PC-3 (cell line): ENCODE data around the gene CAMTA1. TPM values are rescaled to one million over a fixed set of nuclear protein-coding genes. Genes with fewer than 3 reads are reported as not detected.

Source experiments
- ATAC-seq: fragments of 200-7000 bp; cut with Tn5 transposase; 2 replicates; pipeline ENCODE4 v1.9.1; 2020; ENCODE audit warnings: mild to moderate bottlenecking, moderate library complexity
- BruUV-seq: library from RNA; stranded (reverse); fragments of 400-500 nt; replicated peaks from 2 replicates; lab custom pipeline; 2021; lab: Mats Ljungman, UMichigan
- CTCF ChIA-PET: fragments of 300-600 bp; sonication (Branson Sonifier 250); formaldehyde crosslinking; loops from one replicate; lab custom pipeline; 2022; ENCODE audit warnings: antibody characterized with exemption; lab: Charles Lee
- POLR2A ChIA-PET: fragments of 300-600 bp; sonication (Branson Sonifier 250); formaldehyde crosslinking; loops from one replicate; lab custom pipeline; 2022; ENCODE audit warnings: antibody characterized with exemption; ENCODE audit not compliant: unreplicated experiment; lab: Charles Lee
- DNase-seq: peaks from one replicate; pipeline ENCODE4 v3.0.0-alpha.2; 2015
- H2AFZ ChIP-seq: fragments of 300-600 bp; sonication (generic); 2 replicates; pipeline ENCODE4 v1.6.0; 2016; ENCODE audit warnings: antibody characterized with exemption, low read length
- H3F3A ChIP-seq: fragments of 300-600 bp; sonication (generic); one replicate; pipeline ENCODE4 v1.6.0; 2017; ENCODE audit warnings: antibody characterized with exemption, low read length, control low read depth, mild to moderate bottlenecking; ENCODE audit not compliant: unreplicated experiment
- H3K27ac ChIP-seq: fragments of 300-600 bp; sonication (generic); 2 replicates; pipeline ENCODE4 v1.5.1; 2016; ENCODE audit warnings: mild to moderate bottlenecking, low read length
- H3K27me3 ChIP-seq: fragments of 300-600 bp; sonication (generic); 2 replicates; pipeline ENCODE4 v1.6.1; 2016; ENCODE audit warnings: low read length, mixed read lengths
- H3K36me3 ChIP-seq: fragments of 300-600 bp; sonication (generic); 2 replicates; pipeline ENCODE4 v1.6.1; 2016; ENCODE audit warnings: low read depth, mixed run types, low read length, mixed read lengths
- H3K4me1 ChIP-seq: fragments of 300-600 bp; sonication (generic); 2 replicates; pipeline ENCODE4 v1.5.1; 2016; ENCODE audit warnings: low read length; ENCODE audit not compliant: insufficient read depth
- H3K4me2 ChIP-seq: fragments of 300-600 bp; sonication (generic); 2 replicates; pipeline ENCODE4 v1.6.0; 2016; ENCODE audit warnings: low read length
- H3K4me3 ChIP-seq: fragments of 300-600 bp; sonication (generic); 2 replicates; pipeline ENCODE4 v1.5.1; 2016; ENCODE audit warnings: mild to moderate bottlenecking, low read length, mixed read lengths
- H3K79me2 ChIP-seq: fragments of 300-600 bp; sonication (generic); 2 replicates; pipeline ENCODE4 v1.6.1; 2017; ENCODE audit warnings: low read length, mixed read lengths
- H3K9ac ChIP-seq: fragments of 300-600 bp; sonication (generic); 2 replicates; pipeline ENCODE4 v1.6.0; 2016; ENCODE audit warnings: mild to moderate bottlenecking, low read length
- H3K9me2 ChIP-seq: fragments of 300-600 bp; sonication (generic); replicated peaks from 2 replicates; pipeline ENCODE4 v1.6.1; 2016; ENCODE audit warnings: mixed run types, low read length, mixed read lengths
- H3K9me3 ChIP-seq: fragments of 300-600 bp; sonication (generic); 2 replicates; pipeline ENCODE4 v1.6.1; 2016; ENCODE audit warnings: low read length, mixed read lengths
- H4K20me1 ChIP-seq: fragments of 300-600 bp; sonication (generic); 2 replicates; pipeline ENCODE4 v1.6.1; 2016; ENCODE audit warnings: low read length, mixed read lengths
- CTCF ChIP-seq: fragments of 300-600 bp; sonication (generic); conservative IDR thresholded peaks from 2 replicates; pipeline ENCODE4 v1.5.1; 2017; ENCODE audit warnings: antibody characterized with exemption, low read depth, mild to moderate bottlenecking, low read length
- EZH2 ChIP-seq: fragments of 300-600 bp; sonication (generic); IDR thresholded peaks from one replicate; pipeline ENCODE4 v1.6.1; 2017; ENCODE audit warnings: antibody characterized with exemption, mild to moderate bottlenecking, low read length; ENCODE audit not compliant: unreplicated experiment
- EZH2phosphoT487 ChIP-seq: fragments of 300-600 bp; sonication (generic); IDR thresholded peaks from 2 replicates; pipeline ENCODE4 v1.6.1; 2018; ENCODE audit warnings: mild to moderate bottlenecking, antibody characterized with exemption, low read length, borderline replicate concordance
- intact Hi-C: fragments of 100-400 bp; cut with micrococcal nuclease; formaldehyde crosslinking; loops from 2 replicates; pipeline ENCODE4 v1.9.0; 2023
- total RNA-seq: library from RNA; depleted of rRNA; stranded (reverse); fragments of >200 nt; gene quantifications from 2 replicates; pipeline ENCODE4 v1.2.3, GENCODE V29; 2014

The CAMTA1 gene
- total RNA-seq, 1 experiment from 2014 or later, result 40.8 TPM

- no peaks in the 10 kb centered on the region for H3K4me1 ChIP-seq
- H2AFZ ChIP-seq, result no peak overlapping the region
- H4K20me1 ChIP-seq, result no peaks in the 10 kb centered on the region
- no peak for ATAC-seq
- POLR2A ChIA-PET, result no interaction called here
- H3K9me2 ChIP-seq, result no peaks in the 10 kb centered on the region
- no peak for TF ChIP-seq EZH2
- TF ChIP-seq CTCF, result no peak
- TF ChIP-seq EZH2phosphoT487, result no peak
- H3K27me3 ChIP-seq, result peaks cover 13% of the 10 kb centered on the region; the same call in 1 of the 2 replicates
- no peak for DNase-seq
- H3K9me3 ChIP-seq, result no peaks in the 10 kb centered on the region
- H3K27ac ChIP-seq, result no peak overlapping the region
- H3K36me3 ChIP-seq, result no peaks in the 10 kb centered on the region
- no peak overlapping the region for H3K4me3 ChIP-seq
- no peaks in the 10 kb centered on the region for H3F3A ChIP-seq
- intact Hi-C loops, result no loop called here
- no peak overlapping the region for H3K9ac ChIP-seq
- no peaks in the 10 kb centered on the region for H3K79me2 ChIP-seq
- H3K4me2 ChIP-seq, result no peak overlapping the region
- no TSS peak for BruUV-seq
- CTCF ChIA-PET, result no interaction called here
These were observed 975.8 kb downstream of the CAMTA1 start for GRCh38 chr1:7761103-7761502.

- no peak overlapping the region for H3K4me2 ChIP-seq
- ChIA-PET POLR2A (no interaction called here), CTCF (no interaction called here)
- no peak overlapping the region for H3K4me3 ChIP-seq
- H3K27me3 ChIP-seq, result peaks cover 21% of the 10 kb centered on the region; the same call in 1 of the 2 replicates
- BruUV-seq, result no TSS peak
- no peak for ATAC-seq
- no peaks in the 10 kb centered on the region for H3K9me3 ChIP-seq
- H3K9me2 ChIP-seq, result no peaks in the 10 kb centered on the region
- intact Hi-C loops, result no loop called here
- H3K4me1 ChIP-seq, result peaks cover 10% of the 10 kb centered on the region; the same call in 1 of the 2 replicates
- no peak overlapping the region for H2AFZ ChIP-seq
- DNase-seq, result no peak
- H3K36me3 ChIP-seq, result no peaks in the 10 kb centered on the region
- no peaks in the 10 kb centered on the region for H3F3A ChIP-seq
- TF ChIP-seq EZH2 (no peak), CTCF (no peak)
- peaks cover 8% of the 10 kb centered on the region for H3K79me2 ChIP-seq
- no peak overlapping the region for H3K9ac ChIP-seq
- no peak overlapping the region for H3K27ac ChIP-seq
- H4K20me1 ChIP-seq, result peaks cover 5% of the 10 kb centered on the region; the same call in 1 of the 2 replicates
These were observed 981.9 kb downstream of the CAMTA1 start for GRCh38 chr1:7767176-7767575.

GRCh38 chr1:7768583-7768982 lies 983.3 kb downstream of the CAMTA1 start:
- H3F3A ChIP-seq, result no peaks in the 10 kb centered on the region
- no peak for TF ChIP-seq EZH2
- no peak for TF ChIP-seq CTCF
- no peak for TF ChIP-seq EZH2phosphoT487
- H3K4me1 ChIP-seq, result peaks cover 13% of the 10 kb centered on the region; the same call in 1 of the 2 replicates
- ChIA-PET POLR2A (no interaction called here), CTCF (no interaction called here)
- no peak overlapping the region for H3K4me3 ChIP-seq
- no peaks in the 10 kb centered on the region for H3K9me2 ChIP-seq
- no peaks in the 10 kb centered on the region for H3K9me3 ChIP-seq
- no peak overlapping the region for H3K9ac ChIP-seq
- no peak overlapping the region for H2AFZ ChIP-seq
- 0 out of 2 replicates have a peak, but pooled peaks cover 3% of the 10 kb centered on the region for H3K36me3 ChIP-seq
- peaks cover 22% of the 10 kb centered on the region for H3K79me2 ChIP-seq
- ATAC-seq (no peak), DNase-seq (no peak)
- no TSS peak for BruUV-seq
- H3K4me2 ChIP-seq, result no peak overlapping the region
- peaks cover 14% of the 10 kb centered on the region; the same call in 1 of the 2 replicates for H3K27me3 ChIP-seq
- intact Hi-C loops, result no loop called here
- H4K20me1 ChIP-seq, result peaks cover 5% of the 10 kb centered on the region; the same call in 1 of the 2 replicates
- H3K27ac ChIP-seq, result no peak overlapping the region
